NCI-H2227 (cell line): ENCODE results near the gene RNASE11.

ENCODE experiments used
- DNase-seq: peaks from one replicate; lab custom pipeline; 2025; ENCODE audit not compliant: unreplicated experiment; lab: John Stamatoyannopoulos, UW

RNASE11 gene

GRCh38 chr14:20546877-20547276 is 40.9 kb downstream of the RNASE11 start:
- DNase-seq, result no peak

- no peak for DNase-seq
These were observed 47.9 kb downstream of the RNASE11 start for GRCh38 chr14:20539906-20540305.
